HL-60 (cell line): ENCODE measurements around the gene PDGFD.

ENCODE experiments used
- GABPA ChIP-seq: IDR thresholded peaks from 2 replicates; pipeline ENCODE4 v1.6.1; 2012; ENCODE audit warnings: low read depth
- POLR2AphosphoS5 ChIP-seq: IDR thresholded peaks from 2 replicates; pipeline ENCODE4 v1.6.1; 2012; ENCODE audit warnings: low read depth
- REST ChIP-seq: IDR thresholded peaks from 2 replicates; pipeline ENCODE4 v1.6.1; 2012; ENCODE audit warnings: low read depth; ENCODE audit not compliant: insufficient replicate concordance
- SPI1 ChIP-seq: IDR thresholded peaks from 2 replicates; pipeline ENCODE4 v1.6.1; 2012; ENCODE audit warnings: low read depth, mild to moderate bottlenecking, borderline replicate concordance
- TF ChIP-seq, protein P1 (sequence below): IDR thresholded peaks from one replicate; pipeline ENCODE4 v1.5.1; 2011; ENCODE audit warnings: low read length, control low read depth, inconsistent platforms; ENCODE audit not compliant: insufficient read depth

DNA sequence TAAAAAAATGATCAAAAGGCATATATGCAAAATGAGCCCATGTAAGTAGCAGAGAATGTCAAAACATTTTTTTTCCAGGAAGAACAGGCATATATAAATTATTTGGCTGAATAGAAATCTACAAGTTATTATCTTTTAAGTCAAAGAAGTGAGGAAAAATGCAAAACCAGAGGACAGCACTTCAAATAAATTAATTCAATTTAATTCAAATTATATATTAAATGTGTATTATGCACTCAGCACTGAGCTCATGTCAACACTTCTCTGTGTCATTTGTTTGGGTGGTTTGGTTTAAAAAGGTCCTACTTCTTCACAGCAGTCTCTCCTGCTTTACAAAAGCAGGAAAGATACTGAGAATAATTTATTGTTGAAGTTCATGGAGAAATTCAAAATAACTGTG lies 41.9 kb upstream of the PDGFD start:
- TF ChIP-seq, protein P1, sequence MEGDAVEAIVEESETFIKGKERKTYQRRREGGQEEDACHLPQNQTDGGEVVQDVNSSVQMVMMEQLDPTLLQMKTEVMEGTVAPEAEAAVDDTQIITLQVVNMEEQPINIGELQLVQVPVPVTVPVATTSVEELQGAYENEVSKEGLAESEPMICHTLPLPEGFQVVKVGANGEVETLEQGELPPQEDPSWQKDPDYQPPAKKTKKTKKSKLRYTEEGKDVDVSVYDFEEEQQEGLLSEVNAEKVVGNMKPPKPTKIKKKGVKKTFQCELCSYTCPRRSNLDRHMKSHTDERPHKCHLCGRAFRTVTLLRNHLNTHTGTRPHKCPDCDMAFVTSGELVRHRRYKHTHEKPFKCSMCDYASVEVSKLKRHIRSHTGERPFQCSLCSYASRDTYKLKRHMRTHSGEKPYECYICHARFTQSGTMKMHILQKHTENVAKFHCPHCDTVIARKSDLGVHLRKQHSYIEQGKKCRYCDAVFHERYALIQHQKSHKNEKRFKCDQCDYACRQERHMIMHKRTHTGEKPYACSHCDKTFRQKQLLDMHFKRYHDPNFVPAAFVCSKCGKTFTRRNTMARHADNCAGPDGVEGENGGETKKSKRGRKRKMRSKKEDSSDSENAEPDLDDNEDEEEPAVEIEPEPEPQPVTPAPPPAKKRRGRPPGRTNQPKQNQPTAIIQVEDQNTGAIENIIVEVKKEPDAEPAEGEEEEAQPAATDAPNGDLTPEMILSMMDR = no peak
- TF ChIP-seq SPI1 (no peak), GABPA (no peak), POLR2AphosphoS5 (no peak), REST (no peak)
